Middle frontal gyrus (tissue), 1 donor: ENCODE measurements around the gene TIMP3.

Experiments
- DNase-seq: peaks from one replicate; pipeline ENCODE4 v3.0.0-alpha.2; 2015; ENCODE audit warnings: low spot score; ENCODE audit errors: extremely low spot score

Gene TIMP3

DNA sequence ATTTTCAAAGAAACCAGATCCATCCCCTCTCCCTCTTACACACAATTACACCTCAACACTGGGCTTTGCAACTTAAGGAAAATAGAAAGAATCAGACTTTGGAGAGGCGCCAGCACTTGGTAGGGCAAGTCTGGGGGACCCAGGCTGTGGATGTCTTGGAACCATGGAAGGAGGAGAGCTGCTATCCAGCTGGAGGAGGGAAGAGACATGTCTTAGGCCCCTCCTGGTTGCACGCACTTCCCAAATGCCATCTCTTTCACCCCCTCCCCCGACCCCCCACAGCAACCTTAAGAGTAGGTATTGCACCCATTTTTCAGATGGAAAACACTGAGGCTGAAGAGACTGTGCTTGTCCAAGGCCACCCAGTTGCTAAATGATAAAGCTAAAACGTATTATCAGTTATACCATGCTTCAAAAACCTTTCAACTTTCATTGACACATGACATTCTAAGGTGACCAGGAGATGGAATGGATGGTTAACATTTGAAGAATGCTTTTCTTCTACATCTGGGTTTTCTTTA lies 3.9 kb downstream of the TIMP3 start:
- DNase-seq, result no peak

DNA sequence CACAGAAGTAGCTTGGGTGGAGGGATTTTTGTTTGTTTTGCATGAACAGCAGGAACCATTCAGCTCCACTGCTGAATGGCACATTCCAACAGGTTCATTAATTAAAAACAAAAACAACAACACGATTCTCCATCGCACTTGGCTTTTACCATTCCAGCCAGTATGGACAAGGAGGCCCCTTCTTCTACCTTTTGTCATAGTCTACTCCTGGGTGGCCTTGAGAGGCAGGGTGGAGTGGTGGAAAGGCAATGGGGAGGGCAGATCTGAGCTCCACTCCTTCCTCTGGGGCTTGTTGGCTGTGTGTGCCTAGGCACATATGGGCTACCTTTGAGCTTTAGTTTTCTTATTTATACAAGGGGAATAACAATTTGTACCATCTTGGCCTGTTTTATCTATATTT lies 4.8 kb downstream of the TIMP3 start:
- no peak for DNase-seq

DNA sequence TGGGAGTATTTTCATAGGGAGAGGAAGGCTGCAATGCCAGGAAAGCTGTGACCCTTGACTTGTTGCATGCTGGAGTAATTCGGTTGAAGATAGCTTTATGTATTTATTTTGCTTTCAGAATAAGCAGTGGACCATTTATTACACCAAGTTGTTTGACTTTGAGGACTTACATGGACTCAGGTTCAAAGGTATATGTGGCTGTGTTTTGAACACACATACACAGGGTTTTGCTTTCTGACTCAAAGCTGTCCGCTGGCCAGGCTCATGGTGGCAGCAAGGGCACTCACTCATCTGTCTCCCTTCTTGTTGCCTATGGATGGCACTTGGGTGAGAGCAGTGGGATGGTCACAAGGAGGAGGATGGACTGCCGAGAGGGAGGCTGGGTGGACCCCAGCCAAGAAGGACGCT lies 6.5 kb downstream of the TIMP3 start:
- no peak for DNase-seq

DNA sequence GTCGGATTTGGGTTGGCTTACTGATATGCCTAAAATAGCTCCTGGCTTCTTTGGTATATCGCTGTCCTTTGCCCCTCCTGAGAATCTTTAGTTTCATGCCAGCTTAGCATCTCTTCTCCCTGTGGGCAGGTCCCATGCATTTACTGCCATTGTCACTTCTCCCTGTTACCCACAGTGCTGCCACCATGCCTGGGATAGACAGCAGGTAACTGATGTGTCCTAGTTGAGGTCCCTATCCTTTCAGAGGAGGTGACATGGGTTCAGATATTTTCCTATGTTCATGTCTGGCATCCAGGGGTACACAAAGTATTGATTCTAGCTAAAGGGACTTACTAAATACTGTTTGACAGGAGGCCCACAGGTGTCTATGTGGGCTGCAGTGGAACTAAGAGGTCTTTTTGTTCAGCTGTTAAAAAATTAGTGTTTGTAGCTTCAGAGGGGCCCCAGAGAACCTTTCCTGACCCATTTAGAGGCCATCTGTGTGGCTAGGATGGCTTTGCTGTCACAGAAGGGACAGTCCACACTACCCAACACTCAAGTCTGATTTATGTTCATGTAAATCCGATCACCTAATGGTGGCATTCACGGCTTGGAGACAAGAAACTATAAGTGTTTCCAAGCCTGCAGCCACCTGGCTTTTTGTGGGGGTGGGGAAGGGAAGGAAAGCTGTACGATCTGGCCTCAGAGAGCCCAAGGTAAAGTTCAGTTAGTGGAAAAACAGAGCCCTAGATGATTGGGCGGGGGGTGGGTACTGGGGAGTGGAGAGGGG lies 8.5 kb downstream of the TIMP3 start:
- DNase-seq, result no peak

DNA sequence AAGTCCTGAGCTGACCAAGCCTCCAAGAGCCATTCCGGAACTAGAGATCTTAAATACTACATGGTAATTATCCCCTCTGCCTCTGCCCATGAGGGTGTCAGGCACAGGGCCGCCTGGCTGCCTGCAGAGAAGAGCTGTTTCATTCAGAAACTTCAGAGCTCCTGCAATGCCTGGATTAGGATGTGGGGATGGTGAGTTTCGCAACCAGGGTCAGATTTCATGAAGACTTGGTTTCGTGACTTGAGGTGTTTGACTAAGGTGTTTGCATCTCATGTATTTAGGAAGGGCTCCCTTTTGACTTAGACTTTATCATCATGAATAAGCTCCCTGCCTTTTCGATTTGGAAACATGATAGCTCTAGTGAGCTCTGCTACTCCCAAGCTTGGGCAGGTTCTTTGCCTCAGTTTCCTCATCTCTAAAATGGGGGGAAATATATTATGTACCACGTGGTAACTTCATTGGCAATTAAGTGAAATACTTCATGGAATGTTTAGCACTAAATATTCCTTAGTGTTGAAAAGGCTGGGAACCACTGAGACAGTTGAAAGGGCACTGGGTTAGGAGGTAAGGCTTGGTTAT lies 9.1 kb downstream of the TIMP3 start:
- DNase-seq, result no peak

DNA sequence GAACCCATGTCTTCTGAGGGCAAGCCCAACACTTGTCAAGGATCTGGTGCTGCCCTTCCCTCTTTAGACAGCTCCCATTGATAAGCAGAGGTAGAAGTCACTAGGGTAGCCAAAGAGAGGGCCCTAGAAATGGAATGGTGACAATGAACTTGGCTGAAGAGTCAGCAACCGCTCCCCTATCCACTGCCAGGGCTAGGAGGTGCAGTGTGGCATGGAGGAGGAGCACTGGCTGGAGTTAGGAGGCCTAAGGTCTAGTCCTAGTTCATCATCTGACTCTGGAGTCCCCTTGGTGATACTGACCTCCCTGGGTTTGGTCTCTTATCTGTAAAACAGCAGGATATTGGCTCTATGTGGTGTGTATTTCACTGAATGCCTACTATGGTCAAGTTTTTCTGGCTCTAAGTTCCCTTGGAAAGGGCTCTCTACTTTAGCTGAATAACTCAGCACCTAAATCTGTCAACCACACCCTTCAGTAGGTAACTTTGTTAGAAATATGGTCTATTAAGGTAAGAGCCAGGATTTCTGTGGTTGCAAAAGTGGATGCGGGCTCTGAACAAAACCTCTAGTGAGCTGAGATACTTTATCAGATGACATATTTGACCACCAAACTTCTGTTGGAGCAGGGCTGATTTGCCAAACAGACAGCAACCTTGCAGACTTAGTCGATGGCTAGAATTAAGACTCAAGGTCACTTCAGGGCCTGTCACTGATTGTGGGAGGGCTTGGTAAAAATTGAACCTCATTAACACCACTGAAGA lies 10.5 kb downstream of the TIMP3 start:
- DNase-seq, result no peak

DNA sequence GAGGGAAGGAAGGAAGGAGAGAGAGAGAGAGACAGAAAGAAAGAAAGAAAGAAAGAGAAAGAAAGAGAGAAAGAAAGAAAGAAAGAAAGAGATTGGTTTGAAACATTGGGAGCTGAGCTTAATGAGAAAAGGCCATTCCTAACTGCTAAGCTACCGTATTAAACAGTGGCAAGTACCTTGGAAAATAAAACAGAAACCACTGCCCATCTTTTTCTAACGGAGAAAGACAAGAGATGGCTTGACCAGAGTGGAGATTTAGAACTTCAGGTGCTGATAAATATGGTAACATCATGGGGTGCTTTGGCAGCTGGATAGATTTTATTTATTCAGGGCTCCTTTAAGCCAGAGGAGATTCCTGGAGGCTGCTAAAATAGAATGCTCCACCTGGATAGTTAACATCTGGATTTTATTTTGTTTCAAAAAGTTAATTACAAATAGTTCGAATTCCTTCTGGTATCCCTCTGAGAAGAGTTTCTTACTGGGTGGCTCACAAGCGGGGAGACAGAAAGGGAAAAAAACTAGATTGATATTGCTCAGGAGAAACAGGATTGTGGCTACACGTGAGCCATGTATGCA lies 12.9 kb downstream of the TIMP3 start:
- no peak for DNase-seq

DNA sequence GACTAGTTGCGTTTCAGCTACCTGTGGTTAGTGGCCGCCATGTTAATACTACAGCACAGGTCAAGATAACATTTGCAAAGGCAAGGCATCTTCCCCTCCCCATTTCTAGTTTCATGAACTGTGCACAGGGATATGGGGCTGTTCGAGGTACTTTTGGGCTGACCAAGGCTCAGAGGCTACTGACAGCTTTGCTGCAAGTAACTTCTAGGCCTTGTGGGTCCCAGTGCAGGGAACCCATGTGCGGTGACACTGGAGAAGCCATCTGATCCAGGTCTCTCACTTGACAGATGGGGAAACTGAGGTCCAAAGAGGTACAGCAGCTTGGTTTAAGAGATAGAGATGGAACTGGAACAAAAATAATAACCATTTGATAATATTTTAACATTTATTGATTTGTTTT lies 13.6 kb downstream of the TIMP3 start:
- DNase-seq, result no peak

DNA sequence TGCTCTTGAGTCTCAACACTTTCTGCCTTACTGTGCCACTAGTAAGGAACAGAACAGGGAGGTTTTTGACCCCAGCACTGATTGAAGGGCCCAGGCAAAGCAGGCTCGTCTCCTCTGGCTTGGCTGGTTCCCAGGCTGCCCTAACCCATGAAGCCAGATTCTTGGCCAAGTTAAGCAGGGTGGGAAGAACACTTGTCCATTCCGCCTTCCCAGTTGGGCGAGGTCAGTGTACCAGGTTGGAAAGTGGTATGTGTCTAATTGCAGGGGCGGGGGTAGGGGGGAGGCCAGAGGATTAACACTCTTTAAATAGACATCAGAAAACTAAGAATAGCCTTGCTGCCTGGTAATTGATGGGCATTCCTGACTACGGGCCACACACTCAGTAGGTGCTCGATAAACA lies 14.4 kb downstream of the TIMP3 start:
- no peak for DNase-seq

DNA sequence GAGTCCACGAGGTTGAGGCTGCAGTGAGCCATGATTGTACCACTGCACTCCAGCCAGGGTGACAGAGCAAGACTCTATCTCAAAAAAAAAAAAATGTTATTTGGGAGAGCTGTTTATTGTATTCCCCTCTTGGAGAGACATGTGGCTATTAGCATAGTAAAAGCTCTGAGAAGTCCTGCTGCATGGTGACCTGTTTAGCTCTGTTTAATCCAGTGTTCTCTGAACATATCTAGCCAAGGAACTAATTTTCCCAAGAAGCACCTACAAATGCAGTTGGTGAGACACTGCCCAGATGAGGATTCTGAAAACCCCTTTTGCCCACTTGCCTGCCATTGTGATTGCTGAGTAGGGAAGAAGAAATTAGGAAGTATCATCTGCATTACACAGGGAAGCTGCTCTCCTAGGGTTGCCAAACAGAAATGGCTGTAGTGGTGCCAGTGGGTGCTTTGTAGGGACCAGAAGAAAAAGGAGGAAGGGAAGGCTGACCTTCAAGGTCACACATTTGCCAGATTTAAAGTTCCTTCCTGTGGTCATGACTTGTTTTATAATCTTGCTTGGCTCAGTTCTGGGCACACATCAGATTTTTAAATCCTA lies 15.7 kb downstream of the TIMP3 start:
- no peak for DNase-seq

DNA sequence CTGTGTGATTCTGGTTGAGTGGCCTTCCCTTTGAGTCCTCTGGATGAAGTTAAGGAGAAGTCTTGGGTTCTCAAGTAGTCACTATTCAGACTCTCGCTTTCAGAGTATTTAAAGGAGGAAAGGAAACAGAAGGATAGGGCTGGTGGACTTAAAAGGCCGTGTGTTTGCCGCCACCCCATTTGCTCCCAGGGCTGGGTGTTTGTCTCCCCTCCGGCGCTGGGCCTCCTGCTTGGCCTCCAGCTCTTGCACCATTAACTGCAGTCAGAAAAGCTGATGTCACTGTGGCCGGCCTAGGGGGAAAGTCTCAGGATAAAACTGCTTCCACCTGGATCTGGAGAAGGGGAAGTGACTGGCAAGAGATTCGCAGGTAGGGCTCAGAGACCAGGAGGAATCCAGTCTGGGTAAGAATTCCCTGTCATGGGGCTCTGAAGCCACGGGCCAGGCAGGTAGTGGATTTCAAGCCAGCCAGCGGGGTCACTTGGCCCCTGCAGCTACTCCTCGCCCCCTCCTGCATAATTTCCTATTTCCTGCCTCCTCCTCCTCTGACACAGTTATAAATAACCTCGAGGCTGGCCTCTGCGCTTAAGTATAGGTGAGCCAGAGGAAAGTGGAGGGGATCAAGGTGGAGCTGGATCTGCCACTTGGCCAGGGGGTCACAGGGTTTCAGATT lies 17.1 kb downstream of the TIMP3 start:
- no peak for DNase-seq

DNA sequence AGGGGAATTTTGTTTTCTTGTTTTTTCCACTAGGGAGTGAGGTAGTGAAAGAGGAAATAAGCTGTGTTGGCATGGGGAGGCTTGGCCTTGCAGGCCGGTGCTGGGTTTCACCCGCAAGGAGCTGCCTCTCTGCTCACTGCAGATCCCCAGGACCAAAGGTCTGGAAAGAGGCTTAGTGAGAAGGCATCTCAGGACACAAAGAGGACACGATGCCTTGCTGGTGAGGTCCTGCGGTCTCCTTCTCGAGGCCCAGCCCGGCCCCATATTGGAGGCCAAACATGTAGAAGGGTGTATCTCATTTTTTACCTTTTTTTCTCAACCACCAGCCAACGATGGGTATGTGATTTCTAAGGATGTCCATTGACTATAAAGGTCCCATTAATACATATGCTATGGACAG lies 17.6 kb downstream of the TIMP3 start:
- DNase-seq, result no peak

DNA sequence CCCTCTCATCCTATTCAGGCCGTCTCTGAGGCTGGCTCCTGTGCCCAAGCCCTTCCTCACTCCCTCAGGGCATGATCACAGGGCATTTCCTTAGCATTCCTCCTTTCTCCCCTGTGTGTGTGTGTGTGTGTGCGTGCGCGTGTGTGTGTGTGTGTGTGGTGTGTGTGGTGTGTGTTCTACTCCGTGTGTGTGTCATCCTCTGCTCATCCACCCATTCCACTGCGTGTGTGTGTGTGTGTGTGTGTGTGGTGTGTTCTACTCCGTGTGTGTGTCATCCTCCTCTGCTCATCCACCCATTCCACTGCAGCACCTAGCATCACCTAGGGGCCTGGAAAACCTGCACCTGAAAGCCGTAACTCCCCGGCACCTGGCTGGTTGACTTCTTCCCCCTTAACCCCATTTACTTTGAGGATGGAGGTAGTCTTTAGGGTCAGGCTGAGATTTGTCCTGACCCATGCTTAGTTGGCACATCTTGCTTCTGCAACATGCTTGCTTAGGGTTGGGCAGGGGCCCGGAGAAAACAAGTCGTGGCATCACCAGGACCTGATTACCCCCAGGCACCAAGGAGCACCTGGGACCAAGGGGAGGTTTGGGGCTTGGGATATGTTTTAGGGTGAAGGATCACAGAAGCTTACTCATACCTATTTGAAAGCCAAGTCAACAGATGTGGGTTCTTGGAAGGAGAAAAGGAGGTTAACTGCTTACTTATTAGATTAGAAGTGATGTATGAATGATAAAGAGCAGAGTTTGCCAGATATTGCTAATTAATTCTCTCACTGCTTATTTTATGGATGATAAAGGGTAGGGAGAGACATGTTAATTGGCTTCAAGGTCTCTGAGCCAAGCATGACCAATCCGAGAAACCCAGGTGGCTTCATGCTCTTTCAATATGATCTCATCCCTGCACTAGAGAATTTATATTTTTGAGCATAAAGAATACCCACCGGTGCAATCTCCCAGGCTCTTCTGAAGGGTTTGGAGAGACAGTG lies 18.9 kb downstream of the TIMP3 start:
- no peak for DNase-seq

DNA sequence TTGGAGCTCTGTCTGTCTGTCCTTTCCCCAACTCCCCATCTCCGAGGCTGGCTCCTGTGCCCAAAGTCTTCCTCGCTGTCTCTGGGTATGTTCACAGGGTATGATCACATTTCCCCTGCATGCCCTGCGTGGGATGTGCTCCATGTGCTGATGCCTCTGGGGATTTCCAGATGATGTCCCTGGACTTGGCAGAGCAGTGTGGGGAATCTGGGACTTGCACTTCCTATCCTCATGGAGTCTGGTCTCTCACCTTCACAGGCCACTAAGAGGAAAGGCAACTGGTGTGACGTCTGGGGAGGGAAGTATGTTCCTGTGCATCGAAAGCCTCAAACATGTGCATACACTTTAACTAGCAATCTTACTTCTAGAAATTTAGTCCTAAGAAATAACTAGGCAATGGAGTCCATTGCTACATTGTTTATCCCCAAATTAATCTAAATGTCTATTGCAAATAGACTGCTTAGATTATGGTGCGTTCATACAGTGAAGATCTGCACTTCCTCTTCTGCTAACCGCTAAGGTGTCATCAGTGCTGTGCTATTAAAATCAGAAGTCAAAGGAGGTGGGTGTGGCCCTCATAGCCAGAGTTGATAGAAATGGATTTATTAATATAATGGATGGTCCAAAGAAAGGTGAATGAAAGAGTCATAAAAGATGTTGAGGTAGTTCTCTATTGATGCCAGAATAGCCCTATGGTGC lies 20.8 kb downstream of the TIMP3 start:
- DNase-seq, result no peak

DNA sequence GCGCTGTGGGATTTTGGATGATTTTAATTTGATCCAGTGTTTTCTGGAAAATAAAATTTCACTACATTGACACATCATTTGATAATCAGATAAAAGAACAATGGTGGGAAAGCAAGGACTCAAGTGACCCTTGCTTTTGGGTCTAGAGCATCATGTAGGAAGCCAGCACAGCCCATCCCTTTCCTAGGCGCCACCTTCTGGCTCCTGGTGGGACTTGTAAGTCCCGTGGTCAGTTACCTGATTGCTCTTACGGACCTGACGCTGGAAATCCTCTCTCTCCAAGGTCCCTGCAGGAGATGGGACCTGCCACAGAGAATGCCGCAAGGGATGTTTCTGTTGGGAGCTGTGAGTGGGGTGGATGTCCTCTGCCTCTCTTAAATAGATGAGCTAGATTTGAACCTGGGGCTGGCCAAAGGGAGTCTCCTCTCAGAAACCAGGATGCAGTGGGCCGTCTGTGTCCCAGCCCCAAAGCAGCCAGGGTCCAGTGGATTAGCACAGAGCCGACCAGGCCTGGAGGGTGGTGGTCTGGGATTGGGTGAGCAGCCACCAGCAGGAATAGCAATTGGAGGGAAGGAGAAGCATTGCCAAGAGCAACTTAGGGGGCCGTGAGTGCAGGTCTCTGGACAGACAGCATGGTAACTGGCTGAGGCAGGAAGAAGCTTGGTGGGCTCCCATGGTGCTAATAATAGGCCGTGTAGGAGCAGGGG lies 21.7 kb downstream of the TIMP3 start:
- no peak for DNase-seq

DNA sequence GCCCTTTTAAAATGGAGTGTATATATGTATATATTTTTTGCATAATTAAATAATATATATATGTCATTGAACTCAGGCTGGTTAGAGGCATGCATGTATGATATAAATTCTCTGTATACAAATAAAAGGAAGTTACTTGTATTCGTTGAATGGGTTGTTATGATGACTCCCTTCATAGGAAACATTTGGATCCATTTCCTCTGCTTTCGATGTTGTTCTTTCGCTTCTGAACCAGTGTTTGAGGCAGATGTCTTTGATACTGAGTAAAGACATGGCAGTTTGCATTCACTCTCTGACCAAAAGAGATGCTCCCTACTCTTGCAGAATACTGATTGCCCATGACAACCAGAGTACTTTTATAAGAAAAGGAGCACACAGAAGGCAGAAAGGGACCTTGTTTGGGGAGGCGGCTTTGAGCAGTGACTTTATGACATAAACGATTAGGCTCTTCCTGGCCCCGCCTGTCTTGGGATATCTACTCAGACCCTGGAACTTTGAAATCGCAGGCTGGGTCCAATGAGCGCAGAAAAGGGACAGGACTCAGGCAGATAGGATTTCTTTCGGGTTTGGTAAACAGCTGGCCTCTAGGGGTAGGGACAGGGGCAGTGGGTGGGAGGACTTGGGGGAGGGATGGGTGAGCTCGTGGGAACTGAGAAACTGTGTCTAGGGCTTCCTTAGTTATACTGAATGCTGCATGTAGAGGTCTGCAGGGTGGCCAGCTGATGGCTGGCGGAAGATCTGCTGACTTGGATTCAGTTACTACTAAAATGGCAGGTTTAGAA lies 23.2 kb downstream of the TIMP3 start:
- no peak for DNase-seq

DNA sequence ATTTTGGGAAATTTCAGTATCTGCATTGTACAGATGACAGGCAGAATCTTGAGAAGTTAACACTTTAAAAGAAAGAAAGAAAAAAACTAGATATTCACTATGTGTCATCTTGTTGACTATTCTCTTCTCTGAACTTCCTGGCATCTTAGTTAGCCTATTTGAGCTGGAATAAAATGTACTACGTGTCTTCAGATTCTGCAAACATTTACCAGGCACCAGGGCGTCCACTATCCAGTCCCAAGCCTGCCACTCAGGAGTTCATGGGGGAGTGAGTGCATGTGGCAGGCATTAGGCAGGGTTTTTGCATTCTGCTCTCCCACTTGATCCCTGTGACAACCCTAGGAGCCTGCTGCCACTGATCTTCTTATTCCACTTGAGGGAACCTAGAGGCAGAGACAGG lies 25.0 kb downstream of the TIMP3 start:
- DNase-seq, result no peak

DNA sequence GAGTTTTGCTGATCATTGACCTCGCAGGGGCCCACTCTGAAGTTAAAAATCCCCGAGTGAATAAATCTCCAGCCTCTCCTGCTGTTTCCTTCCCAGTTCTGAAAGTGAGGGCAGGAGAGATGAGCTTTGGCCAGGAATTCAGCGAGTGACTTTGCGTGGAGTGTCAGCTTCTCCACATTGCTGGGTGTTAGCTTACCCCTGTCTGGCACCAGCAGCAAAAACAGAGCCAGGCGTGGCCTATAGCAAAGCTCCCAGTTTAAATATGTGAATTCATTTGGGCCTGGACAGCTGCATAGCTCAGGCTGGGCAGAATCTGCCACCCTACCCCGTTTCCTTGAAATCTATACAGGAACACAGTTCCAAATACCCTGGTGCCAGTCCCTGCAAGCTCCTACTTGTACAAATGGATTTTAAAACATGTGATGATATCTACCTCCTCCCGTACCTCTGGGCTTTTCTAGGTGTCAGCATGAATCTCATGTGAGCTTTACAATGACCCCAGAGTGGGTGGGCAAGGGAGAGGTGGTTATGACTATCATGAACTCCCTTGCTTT lies 25.6 kb downstream of the TIMP3 start:
- DNase-seq, result no peak
